LNCaP clone FGC (cell line): ENCODE results near the gene FBXO42.

ENCODE experiments used
- DNase-seq: peaks from one replicate; pipeline ENCODE4 v3.0.0-alpha.2; 2011; ENCODE audit warnings: low read depth
- H3K4me3 ChIP-seq: 2 replicates; pipeline ENCODE4 v1.5.1; 2011; ENCODE audit warnings: mild to moderate bottlenecking, low read depth, low read length, control low read depth
- TF ChIP-seq, protein P1 (sequence below): IDR thresholded peaks from 2 replicates; pipeline ENCODE4 v1.5.1; 2012; ENCODE audit warnings: mild to moderate bottlenecking; ENCODE audit not compliant: control insufficient read depth, insufficient read depth; ENCODE audit errors: extremely low read depth

Gene FBXO42

DNA sequence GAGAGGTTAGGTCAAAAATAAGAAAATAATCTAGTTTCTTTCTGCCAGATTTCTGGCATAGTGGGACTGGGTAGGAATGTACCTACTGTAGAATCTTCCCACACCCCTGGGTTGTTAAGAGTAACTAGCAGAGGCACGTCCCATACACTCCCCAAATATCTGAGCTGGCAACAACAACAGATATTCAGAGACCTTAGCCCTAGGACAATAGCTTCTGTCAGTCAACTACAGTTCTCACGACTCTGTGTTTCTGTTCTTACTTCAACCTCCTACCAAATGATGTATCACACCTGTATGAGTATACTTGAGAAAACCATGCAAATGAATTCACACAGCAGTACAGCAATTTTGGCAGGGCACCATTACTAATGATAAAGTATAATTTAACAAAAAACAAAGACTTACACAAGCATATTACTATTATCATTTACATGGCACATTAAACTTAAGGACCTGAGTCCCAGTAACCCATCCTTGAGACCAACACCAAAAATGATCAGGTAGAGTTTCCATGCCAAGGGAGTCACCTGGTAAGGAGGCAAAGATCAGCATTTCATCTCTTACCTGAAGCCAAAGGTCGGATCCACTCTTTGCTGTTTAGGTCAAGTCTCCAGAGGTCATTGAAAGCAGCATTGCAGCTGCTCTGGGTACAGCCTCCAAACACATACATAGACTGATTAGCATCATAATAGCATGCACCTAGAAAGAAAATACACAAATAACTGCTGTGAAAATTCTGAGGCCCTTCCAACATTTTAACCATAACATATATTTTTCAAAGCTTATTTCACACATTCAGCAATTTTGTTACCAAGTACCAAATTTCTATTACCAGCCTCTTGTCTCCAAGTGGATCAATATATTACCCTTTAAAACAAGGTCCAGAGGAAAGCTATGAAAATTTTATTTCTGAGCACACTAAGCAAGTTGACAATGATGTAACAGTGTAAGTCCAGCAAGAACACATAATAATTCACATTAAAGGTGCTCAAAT lies 57.8 kb downstream of the FBXO42 start:
- TF ChIP-seq, protein P1, sequence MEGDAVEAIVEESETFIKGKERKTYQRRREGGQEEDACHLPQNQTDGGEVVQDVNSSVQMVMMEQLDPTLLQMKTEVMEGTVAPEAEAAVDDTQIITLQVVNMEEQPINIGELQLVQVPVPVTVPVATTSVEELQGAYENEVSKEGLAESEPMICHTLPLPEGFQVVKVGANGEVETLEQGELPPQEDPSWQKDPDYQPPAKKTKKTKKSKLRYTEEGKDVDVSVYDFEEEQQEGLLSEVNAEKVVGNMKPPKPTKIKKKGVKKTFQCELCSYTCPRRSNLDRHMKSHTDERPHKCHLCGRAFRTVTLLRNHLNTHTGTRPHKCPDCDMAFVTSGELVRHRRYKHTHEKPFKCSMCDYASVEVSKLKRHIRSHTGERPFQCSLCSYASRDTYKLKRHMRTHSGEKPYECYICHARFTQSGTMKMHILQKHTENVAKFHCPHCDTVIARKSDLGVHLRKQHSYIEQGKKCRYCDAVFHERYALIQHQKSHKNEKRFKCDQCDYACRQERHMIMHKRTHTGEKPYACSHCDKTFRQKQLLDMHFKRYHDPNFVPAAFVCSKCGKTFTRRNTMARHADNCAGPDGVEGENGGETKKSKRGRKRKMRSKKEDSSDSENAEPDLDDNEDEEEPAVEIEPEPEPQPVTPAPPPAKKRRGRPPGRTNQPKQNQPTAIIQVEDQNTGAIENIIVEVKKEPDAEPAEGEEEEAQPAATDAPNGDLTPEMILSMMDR: no peak
- no peak overlapping the region for H3K4me3 ChIP-seq
- no peak for DNase-seq

DNA sequence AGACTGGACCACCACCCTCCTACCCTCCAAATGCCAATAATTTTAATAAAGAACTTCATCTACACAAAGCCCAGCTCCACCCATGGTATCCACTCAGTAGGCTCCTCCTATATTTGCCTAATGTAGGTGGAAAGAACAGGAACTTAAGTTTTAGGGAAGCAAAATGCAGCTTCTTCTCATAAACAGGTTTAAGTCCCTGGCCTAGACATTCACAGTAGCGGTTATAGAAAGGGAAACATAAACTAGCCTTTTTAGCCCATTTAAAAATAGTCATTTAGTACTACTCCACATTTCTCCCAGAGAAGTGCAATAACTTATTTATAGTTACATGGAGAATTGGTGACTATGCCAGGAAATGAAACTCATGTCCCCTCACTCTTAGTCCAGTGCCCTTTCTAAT lies 58.7 kb downstream of the FBXO42 start:
- DNase-seq: no peak
- TF ChIP-seq, protein P1: no peak
- no peak overlapping the region for H3K4me3 ChIP-seq

DNA sequence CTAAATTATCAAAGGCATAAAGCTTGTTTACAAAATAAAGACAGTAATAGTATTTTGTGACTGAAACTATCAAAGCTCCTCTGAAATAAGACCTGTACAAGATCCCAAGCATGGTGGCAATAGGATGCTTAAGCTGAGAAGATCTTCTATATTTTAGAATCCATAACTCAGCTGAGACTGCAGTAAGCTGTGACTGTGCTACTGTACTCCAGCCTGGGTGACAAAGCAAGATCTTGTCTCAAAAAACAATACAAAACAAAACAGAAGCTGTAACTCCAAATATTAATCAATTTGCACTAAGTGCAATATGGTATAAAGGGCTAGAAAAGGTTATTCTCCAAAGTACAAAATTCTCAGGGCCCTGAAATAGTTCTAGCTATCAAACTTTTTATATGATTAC lies 59.5 kb downstream of the FBXO42 start:
- H3K4me3 ChIP-seq: no peak overlapping the region
- TF ChIP-seq, protein P1: no peak
- no peak for DNase-seq

DNA sequence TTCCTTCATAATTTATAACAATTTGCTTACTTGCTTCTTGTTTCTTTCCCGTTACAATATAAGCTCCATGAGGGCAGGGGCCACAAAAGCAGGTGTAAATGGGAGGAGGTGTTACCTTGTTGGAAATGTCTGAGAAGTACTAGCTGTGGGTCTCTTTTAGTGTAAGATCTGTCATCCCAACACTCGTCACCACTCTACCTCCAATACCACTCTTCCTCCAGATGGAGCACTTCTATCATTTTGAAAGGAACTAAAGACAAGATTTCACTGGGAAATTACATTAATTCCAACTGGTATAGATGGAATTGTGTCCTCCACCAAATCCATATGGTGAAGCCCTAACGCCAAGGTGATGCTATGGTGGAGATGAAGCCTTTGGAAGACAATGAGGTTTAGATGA lies 62.3 kb downstream of the FBXO42 start:
- TF ChIP-seq, protein P1: no peak
- no peak overlapping the region for H3K4me3 ChIP-seq
- DNase-seq: no peak

DNA sequence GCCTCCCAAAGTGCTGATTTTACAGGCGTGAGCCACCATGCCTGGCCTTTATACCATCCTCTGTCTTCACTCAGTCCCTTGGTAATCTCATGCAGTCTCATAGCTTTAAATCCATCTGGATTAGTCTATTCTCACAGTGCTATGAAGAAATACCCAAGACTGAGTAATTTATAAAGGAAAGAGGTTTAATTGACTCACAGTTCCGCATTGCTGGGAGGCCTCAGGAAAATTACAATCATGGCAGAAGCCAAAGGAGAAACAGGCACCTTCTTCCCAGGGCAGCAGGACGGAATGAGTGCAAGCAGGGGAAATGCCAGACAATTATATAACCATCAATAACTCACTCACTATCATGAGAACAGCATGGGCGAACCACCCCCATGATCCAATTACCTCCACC lies 66.2 kb downstream of the FBXO42 start:
- DNase-seq: no peak
- TF ChIP-seq, protein P1: no peak
- H3K4me3 ChIP-seq: no peak overlapping the region

DNA sequence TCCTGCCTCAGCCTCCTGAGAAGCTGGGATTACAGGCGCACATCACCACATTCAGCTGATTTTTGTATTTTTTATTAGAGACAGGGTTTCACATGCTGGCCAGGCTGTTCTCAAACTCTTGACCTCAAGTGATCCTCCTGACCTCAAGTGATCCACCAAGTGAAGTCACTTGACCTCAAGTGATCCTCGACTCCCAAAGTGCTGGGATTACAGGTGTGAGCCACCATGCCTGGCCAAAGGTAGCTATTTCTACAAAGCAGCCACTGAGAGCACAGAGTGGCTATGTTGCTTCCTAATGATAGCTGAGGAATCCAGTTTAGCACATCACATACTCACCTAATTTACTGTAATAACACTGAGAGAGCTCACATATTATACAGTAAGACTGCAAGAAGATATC lies 70.5 kb downstream of the FBXO42 start:
- TF ChIP-seq, protein P1: no peak
- H3K4me3 ChIP-seq: no peak overlapping the region
- no peak for DNase-seq
